Activated CD4-positive, alpha-beta T cell treated with anti-CD3 and anti-CD28 coated beads, Interleukin-2, amount 10 ng/mL, durations not matched to agents 7 days and 5 days (primary cell): Measurements from ENCODE around the gene ANO8. TPM values are rescaled to one million over a fixed set of nuclear protein-coding genes. Genes with fewer than 3 reads are reported as not detected.
A peak's percentile ranks its signal among the peaks of the same experiment; 100 is the strongest.
"Not testable (repeated sequence)": the region's sequence is repeated elsewhere in the genome, so short reads cannot be mapped to it uniquely, and the experiment has no call there.

Experiments
- CTCF ChIA-PET: fragments of 350-600 bp; sonication (Branson Sonifier 250); formaldehyde crosslinking; loops from one replicate; lab custom pipeline; 2021; ENCODE audit warnings: antibody characterized with exemption; lab: Charles Lee
- POLR2A ChIA-PET: fragments of 350-600 bp; sonication (Branson Sonifier 250); formaldehyde crosslinking; loops from one replicate; lab custom pipeline; 2021; ENCODE audit warnings: antibody characterized with exemption; lab: Charles Lee
- DNase-seq: peaks from one replicate; pipeline ENCODE4 v3.0.0-alpha.2; 2020
- H3K27ac Mint-ChIP-seq: one replicate; pipeline ENCODE4 v1.8.0; 2021; ENCODE audit warnings: mild to moderate bottlenecking, moderate library complexity, mixed read lengths
- H3K27me3 Mint-ChIP-seq: one replicate; pipeline ENCODE4 v1.8.0; 2021; ENCODE audit warnings: mixed read lengths
- H3K36me3 Mint-ChIP-seq: one replicate; pipeline ENCODE4 v1.8.0; 2021; ENCODE audit warnings: low read depth, mixed read lengths
- H3K4me1 Mint-ChIP-seq: one replicate; pipeline ENCODE4 v1.8.0; 2021; ENCODE audit warnings: mixed read lengths
- H3K4me3 Mint-ChIP-seq: one replicate; pipeline ENCODE4 v1.8.0; 2021; ENCODE audit warnings: mild to moderate bottlenecking, moderate library complexity, mixed read lengths
- H3K9me3 Mint-ChIP-seq: one replicate; pipeline ENCODE4 v1.8.0; 2021; ENCODE audit warnings: mixed read lengths
- total RNA-seq, 2 experiments: library from RNA; stranded (reverse); gene quantifications; one replicate each; pipeline ENCODE4 v1.2.3, GENCODE V29; 2021

Gene ANO8, protein sequence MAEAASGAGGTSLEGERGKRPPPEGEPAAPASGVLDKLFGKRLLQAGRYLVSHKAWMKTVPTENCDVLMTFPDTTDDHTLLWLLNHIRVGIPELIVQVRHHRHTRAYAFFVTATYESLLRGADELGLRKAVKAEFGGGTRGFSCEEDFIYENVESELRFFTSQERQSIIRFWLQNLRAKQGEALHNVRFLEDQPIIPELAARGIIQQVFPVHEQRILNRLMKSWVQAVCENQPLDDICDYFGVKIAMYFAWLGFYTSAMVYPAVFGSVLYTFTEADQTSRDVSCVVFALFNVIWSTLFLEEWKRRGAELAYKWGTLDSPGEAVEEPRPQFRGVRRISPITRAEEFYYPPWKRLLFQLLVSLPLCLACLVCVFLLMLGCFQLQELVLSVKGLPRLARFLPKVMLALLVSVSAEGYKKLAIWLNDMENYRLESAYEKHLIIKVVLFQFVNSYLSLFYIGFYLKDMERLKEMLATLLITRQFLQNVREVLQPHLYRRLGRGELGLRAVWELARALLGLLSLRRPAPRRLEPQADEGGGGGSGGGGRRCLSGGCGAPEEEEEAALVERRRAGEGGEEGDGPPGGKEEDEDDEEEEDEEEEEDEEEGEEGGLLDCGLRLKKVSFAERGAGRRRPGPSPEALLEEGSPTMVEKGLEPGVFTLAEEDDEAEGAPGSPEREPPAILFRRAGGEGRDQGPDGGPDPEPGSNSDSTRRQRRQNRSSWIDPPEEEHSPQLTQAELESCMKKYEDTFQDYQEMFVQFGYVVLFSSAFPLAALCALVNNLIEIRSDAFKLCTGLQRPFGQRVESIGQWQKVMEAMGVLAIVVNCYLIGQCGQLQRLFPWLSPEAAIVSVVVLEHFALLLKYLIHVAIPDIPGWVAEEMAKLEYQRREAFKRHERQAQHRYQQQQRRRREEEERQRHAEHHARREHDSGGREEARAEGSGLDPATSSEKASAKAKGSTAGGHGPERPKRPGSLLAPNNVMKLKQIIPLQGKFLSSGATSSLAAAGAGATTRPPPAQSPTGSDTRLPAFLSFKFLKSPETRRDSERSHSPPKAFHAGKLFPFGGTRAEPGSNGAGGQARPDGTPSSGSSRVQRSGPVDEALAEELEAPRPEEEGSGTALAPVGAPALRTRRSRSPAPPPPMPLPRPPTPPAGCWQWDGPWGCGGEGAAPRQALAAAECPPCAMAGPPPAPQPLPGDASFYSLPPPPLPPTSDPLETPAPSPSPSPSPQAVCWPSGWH
- total RNA-seq = 10 to 100 TPM; 16.4 to 17.5 TPM

DNA sequence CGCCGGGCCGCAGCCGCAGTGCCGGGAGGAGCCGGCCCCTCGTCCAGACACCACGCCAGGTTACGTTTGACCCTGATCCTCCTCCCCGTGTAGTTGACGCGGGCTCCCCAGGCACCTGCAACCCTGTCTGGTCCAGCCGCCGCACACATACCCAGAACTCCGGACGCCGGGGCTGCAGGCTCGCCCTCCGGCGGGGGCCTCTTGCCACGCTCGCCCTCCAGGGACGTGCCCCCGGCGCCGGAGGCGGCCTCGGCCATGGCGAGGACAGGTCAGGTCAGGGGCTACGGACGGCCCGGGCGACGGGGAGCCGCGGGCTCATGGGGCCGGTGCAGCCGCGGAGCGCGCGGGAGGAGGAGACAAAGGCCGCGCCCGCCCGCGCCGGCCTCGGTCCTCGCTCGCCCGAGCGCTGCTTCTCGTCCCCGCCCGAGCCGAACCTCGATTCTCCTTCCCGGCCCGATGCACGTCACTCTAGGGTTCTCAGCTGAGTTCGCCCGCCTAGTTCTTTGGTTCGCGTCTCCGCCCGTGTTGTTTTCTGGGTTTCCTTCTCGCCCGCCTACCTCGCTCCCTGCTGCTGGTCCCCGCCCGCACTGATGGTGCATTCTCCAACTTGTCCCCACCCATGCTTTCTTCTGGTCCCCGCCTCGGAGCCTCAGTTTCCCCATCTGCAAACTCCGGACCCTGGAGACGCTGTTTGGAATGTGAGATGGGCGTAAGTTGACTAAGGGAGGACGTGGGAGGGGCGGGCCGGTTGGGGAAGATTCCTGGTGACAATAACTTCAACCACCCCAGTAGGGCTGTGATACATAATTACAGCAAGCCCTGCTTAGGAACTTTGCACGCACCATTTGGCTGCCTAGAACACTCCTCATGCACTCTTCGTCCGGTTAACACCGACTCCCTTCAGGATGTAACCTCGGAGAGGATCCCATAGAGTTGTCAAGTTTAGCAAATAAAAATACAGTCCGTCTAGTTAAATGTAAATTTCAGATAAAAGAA lies at the start of gene ANO8:
Gene ANO8, minus strand, starts transcription at position 442 of the 996 bp plus-strand sequence. Its CDS starts 185 bp downstream, at position 257.
- POLR2A ChIA-PET = no interaction called here
- H3K4me1 Mint-ChIP-seq = peaks cover 55% of the 10 kb centered on the region
- peak within 1 kb of the TSS; percentile 86 for H3K4me3 Mint-ChIP-seq
- peaks cover 18% of the 10 kb centered on the region for H3K36me3 Mint-ChIP-seq
- peak within 1 kb of the TSS; percentile 95 for H3K27ac Mint-ChIP-seq
- no peaks in the 10 kb centered on the region for H3K9me3 Mint-ChIP-seq
- CTCF ChIA-PET = interaction anchor here (0.6 to 0.8 kb wide), 3 partner anchors 26 to 1406 kb away, joined by 3 to 4 read pairs (median 4); partner anchors contain the start of genes DDA1 and MVB12A
- DNase-seq = peak; percentile 97
- peaks cover 11% of the 10 kb centered on the region for H3K27me3 Mint-ChIP-seq

DNA sequence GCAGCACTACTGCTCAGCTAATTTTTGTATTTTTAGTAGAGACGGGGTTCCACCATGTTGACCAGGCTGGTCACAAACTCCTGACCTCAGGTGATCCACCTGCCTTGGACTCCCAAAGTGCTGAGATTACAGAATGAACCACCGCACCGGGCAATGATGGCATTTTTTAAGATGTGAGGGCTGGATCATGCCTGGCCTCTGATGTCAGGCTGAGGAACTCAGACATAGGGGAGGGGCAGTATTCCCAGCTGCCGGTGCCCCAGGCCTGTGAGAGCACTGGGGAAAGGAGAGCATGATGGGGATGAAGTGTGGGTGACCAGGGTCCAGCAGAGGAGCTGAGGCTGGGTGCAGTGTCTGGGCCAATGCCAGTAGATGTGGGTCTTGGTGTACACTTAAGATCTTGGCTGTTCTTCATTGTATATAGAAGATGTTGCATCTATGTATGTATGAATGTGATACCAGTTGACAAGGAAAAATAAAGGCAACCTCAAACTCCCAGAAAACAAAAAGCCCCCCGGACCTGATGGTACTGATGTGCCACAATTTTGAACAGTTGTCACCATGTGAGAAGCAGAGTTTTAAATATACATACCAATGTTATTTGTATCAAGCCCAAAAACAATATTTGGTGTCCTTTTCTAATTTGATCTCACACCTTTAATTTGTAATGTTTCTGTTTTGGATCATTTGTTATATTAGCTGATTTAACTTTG lies 45.9 kb upstream of the ANO8 start:
- ChIA-PET CTCF (no interaction called here), POLR2A (no interaction called here)
- Mint-ChIP-seq H3K36me3 (peaks cover 5% of the 10 kb centered on the region), H3K27ac (no peak overlapping the region), H3K4me3 (no peak overlapping the region), H3K9me3 (peaks cover 10% of the 10 kb centered on the region), H3K27me3 (peaks cover 9% of the 10 kb centered on the region), H3K4me1 (peaks cover 11% of the 10 kb centered on the region)
- no peak for DNase-seq

DNA sequence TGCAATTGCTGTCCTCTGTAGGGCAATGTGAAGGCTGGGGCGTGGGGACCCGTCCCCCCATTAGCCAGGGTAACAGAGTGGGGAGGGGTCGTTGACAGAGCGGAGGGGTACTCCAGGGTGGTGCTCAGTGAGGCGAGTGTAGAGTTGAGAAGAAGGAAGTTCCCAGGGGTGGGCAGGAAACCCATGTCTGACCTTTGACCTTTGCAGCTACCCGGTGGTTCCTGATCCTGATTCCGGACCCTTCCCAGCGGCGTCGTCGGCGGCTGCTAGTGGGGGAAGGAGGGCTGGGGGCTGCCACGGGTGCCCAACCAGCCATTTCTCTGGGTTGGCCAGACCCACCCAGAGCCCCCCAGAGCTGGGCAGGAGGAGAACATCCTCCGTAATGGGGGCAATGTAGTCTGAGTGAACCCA lies 44.6 kb upstream of the ANO8 start:
- CTCF ChIA-PET = interaction anchor here (1.1 kb wide), 1 partner anchor 117 kb away, joined by 3 read pairs; no protein-coding TSS in a partner anchor
- POLR2A ChIA-PET = no interaction called here

DNA sequence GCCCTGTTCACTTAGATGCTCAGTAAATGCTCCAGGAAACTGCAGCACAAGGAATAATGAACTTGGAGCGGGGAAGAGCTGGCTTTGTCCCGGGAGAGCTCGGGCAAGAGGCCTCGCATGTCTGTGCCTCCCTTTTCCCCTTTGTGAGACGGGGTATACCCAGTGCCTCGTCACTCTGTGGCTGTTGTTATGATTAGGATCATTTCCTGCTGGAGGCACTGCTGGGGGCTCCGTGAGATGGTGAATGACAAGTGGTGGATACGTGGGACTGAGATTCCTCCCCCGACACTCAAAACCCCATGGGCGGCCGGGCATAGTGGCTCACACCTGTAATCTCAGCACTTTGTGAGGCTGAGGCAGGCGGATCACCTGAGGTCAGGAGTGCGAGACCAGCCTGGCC lies 43.6 kb upstream of the ANO8 start:
- H3K27me3 Mint-ChIP-seq = peaks cover 9% of the 10 kb centered on the region
- H3K9me3 Mint-ChIP-seq = peaks cover 10% of the 10 kb centered on the region
- ChIA-PET POLR2A (no interaction called here), CTCF (interaction anchor here (0.6 to 1.1 kb wide), 3 partner anchors 8 to 188 kb away, joined by 4 read pairs; no protein-coding TSS in a partner anchor)
- no peak overlapping the region for H3K27ac Mint-ChIP-seq
- no peak for DNase-seq
- H3K4me1 Mint-ChIP-seq = peaks cover 7% of the 10 kb centered on the region
- peaks cover 5% of the 10 kb centered on the region for H3K36me3 Mint-ChIP-seq
- no peak overlapping the region for H3K4me3 Mint-ChIP-seq

More for the DNA sequence above, 44.6 kb upstream of the ANO8 start:
- Mint-ChIP-seq H3K27me3 (peaks cover 9% of the 10 kb centered on the region), H3K4me3 (no peak overlapping the region), H3K4me1 (peaks cover 11% of the 10 kb centered on the region), H3K36me3 (peaks cover 5% of the 10 kb centered on the region), H3K27ac (no peak overlapping the region), H3K9me3 (peaks cover 10% of the 10 kb centered on the region)
- DNase-seq = no peak

DNA sequence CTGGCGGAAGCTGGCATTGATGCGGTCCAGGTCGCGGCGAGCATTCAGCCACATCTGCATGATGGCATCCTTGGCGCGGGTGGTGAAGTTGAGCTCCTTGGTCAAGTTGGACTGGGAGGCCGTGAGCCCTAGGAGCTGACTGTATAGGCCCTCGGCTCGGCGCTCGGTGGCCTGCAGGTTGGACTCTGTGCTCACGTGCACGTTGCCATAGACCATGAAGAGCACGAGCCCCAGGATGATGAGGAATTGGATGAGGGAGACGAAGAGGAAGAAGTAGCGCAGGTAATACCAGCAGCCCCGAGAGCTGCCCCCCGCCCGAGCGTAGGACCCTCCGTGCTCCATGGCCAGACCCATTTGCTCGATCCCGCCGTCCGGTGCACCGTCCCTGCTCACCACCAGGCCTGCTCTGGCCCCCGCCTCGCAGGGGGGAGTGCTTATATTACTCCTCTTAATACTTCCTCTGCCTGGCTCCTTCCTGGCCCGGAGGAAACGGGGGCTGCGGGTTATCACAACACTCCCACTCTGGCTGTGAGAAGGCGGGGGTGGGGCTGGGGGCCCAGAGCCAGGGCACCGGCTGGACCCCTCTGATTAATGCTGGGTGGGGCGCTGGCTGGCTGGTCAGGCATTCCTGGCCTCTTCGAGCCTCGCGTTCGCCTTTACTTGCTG lies 42.4 kb upstream of the ANO8 start, which contains the start of gene PLVAP:
Gene PLVAP, minus strand, starts transcription at position 408 of the 666 bp plus-strand sequence. Its CDS starts 54 bp downstream, at position 354.
- Mint-ChIP-seq H3K36me3 (peaks cover 5% of the 10 kb centered on the region), H3K27ac (no peak within 1 kb of the TSS), H3K27me3 (peaks cover 9% of the 10 kb centered on the region), H3K4me3 (no peak within 1 kb of the TSS), H3K4me1 (peaks cover 1% of the 10 kb centered on the region), H3K9me3 (peaks cover 10% of the 10 kb centered on the region)
- POLR2A ChIA-PET = no interaction called here
- CTCF ChIA-PET = interaction anchor here (0.6 to 0.9 kb wide), 4 partner anchors 9 to 81 kb away, joined by 3 to 5 read pairs (median 4); no protein-coding TSS in a partner anchor
- DNase-seq = no peak

DNA sequence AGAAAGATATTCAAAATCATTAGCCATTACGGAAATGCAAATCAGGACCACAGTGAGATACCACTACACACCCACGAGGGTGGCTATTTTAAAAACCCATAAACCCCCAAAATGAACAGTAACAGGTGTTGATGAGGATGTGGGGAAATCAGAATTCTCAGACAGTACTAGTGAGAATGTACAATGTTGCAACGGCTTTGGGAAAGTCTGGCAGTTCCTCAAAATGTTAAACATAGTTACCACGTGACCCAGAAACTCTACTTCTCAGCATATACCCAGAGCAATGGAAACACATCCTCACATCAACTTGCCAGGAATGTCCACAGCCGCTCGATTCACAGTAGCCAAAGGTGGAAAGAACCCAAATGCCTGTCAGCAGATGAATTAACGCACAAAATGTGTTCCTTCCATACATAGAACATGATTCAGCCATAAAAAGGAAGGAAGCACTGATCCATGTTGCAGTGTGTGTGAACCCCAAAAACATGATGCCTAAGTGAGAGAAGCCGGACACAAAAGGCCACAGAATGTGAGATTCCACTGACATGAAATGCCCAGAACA lies 35.5 kb upstream of the ANO8 start:
- Mint-ChIP-seq H3K27me3 (peaks cover 8% of the 10 kb centered on the region), H3K27ac (no peak overlapping the region), H3K4me3 (no peak overlapping the region), H3K4me1 (peaks cover 5% of the 10 kb centered on the region), H3K36me3 (no peaks in the 10 kb centered on the region), H3K9me3 (no peaks in the 10 kb centered on the region)
- ChIA-PET POLR2A (no interaction called here), CTCF (no interaction called here)
- no peak for DNase-seq

DNA sequence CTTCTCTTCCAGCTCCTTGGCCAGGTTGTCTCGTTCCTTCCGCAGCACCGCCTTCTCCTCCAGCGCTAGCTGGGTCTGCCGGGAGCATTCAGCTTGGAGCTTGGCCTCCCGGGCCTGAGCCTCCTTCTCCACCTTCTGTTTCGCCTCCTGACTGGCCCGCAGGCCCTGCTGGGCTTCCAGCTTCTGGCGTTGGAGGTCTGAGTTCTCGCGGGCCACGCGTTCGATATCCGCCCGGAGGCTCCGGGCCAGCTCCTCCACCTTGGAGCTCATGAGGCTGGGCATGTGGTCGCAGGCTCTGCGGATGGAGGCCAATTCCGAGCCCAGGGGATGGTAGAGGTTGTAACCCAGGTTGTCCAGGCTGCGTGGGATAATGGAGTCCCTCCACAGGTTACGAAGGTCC lies 30.7 kb upstream of the ANO8 start:
- POLR2A ChIA-PET = no interaction called here
- Mint-ChIP-seq H3K27me3 (peaks cover 8% of the 10 kb centered on the region), H3K9me3 (no peaks in the 10 kb centered on the region), H3K4me3 (no peak overlapping the region), H3K36me3 (no peaks in the 10 kb centered on the region), H3K4me1 (peaks cover 4% of the 10 kb centered on the region), H3K27ac (no peak overlapping the region)
- DNase-seq = no peak
- CTCF ChIA-PET = interaction anchor here (0.9 to 2.4 kb wide), 4 partner anchors 11 to 29 kb away, joined by 3 to 11 read pairs (median 4); partner anchors contain the start of gene CCDC194

DNA sequence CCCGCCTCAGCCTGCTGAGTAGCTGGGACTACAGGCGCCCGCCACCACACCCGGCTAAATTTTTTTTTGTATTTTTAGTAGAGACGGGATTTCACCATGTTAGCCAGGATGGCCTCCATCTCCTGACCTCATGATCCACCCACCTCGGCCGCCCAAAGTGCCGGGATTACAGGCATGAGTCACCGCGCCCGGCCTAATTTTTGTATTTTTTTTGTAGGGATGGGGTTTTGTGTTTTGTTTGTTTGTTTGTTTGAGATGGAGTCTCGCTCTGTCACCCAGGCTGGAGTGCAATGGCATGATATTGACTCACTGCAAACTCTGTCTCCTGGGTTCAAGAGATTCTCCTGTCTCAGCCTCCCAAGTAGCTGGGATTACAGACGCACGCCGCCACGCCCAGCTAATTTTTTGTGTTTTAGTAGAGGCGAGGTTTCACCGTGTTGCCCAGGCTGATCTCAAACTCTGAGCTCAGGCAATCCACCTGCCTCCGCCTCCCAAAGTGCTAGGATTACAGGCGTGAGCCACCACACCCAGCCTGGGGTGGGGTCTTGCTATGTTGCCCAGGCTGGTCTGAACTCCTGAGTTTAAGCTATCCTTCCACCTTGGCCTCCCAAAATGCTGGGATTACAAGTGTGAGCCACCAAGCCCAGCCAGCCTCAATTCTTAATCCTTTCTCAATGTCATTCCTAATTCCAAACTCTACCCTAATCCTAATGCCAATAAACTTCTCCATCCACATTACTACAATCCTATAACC lies 29.4 kb upstream of the ANO8 start:
- POLR2A ChIA-PET, DNase-seq, H3K36me3 Mint-ChIP-seq, H3K4me3 Mint-ChIP-seq, H3K27ac Mint-ChIP-seq, H3K4me1 Mint-ChIP-seq, CTCF ChIA-PET, H3K9me3 Mint-ChIP-seq, H3K27me3 Mint-ChIP-seq: not testable (repeated sequence)

DNA sequence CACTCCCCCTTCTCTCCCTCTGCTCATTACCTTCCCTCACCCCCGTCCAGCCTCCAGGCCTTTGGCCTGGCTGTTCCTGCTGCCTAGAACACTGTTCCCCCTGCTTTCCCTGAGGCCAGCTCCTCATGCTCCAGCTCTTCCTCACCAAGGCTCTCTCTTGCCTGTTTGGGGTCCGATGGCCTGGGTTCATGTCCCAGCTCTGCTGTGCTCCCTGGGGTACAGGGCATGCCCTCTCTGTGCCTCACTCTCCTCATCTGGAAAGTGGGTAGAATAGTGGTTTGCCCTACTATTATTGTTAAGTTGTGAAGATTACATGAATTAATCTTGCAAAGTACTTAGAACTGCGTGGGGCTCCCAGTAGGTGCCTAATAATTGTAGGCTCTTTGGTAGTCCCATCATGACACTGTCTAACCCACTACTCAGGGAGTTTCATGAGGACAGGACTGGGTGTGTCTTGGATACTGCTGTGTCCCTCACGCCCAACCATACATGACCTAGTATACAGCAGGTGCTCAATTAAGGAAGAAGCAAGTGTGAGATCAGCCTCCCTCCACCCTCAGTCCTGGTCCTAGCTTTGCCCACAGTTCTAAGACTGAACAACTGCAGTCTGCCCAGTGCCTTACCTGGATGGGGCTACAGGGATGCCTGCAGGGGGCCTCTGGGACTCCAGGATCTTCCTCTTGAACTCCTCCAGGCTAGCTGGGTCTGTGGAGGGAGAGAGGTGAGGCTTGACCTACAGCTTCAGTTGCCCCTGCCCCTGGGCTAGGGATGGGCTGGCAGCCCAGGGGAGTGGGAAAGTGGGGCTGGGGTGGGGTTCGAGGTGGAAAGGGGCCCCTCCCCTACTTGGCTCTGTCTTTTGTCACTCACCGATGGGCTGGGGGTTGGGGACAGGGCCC lies 25.5 kb upstream of the ANO8 start:
- POLR2A ChIA-PET = no interaction called here
- Mint-ChIP-seq H3K4me1 (no peaks in the 10 kb centered on the region), H3K27ac (no peak overlapping the region), H3K4me3 (no peak overlapping the region), H3K36me3 (no peaks in the 10 kb centered on the region), H3K9me3 (no peaks in the 10 kb centered on the region), H3K27me3 (peaks cover 2% of the 10 kb centered on the region)
- DNase-seq = no peak
- CTCF ChIA-PET = no interaction called here
